ENCODE data around the gene NFIX. TPM values are rescaled to one million over a fixed set of nuclear protein-coding genes. Genes with fewer than 3 reads are reported as not detected.

NFIX gene
- total and polyA plus RNA-seq, 2 of the 13 experiments (the other 11 are each of a cell fraction or from before 2014, with no cell fraction given): 3.4 to 5.4 TPM

- TF ChIP-seq HES4 (CRISPR knock-in tag; IDR thresholded peaks at IDR 0.05; ENCODE audit: borderline replicate concordance) (peak; percentile 73; the same call in 1 of the 2 replicates), ZNF614 (CRISPR knock-in tag; IDR thresholded peaks at IDR 0.05; ENCODE audit: borderline replicate concordance) (no peak; the same call in 1 of the 2 replicates), SNAPC5 (CRISPR knock-in tag; IDR thresholded peaks at IDR 0.05; ENCODE audit: borderline replicate concordance) (no peak), ZNF780A (CRISPR knock-in tag; IDR thresholded peaks at IDR 0.05) (no peak), KLF13 (CRISPR knock-in tag; IDR thresholded peaks at IDR 0.05) (no peak), ZBTB4 (CRISPR knock-in tag; IDR thresholded peaks at IDR 0.05; ENCODE audit: borderline replicate concordance) (no peak), ZBTB21 (CRISPR knock-in tag; IDR thresholded peaks at IDR 0.05) (no peak), ZMYM3 (CRISPR knock-in tag; IDR thresholded peaks at IDR 0.05) (no peak; the same call in none of the 2 replicates), SMYD3 (CRISPR knock-in tag; IDR thresholded peaks at IDR 0.05) (no peak), DPF2 (CRISPR knock-in tag; IDR thresholded peaks at IDR 0.05; ENCODE audit: borderline replicate concordance, low read depth) (no peak), MED13 (CRISPR knock-in tag; IDR thresholded peaks at IDR 0.05) (no peak; the same call in 1 of the 2 replicates), SRF (IDR thresholded peaks at IDR 0.05; ENCODE audit: low read depth, low read length) (no peak), ZBTB46 (CRISPR knock-in tag; IDR thresholded peaks at IDR 0.05; ENCODE audit: borderline replicate concordance) (no peak), HMG20A (CRISPR knock-in tag; IDR thresholded peaks at IDR 0.05; ENCODE audit: borderline replicate concordance) (no peak), ZFP36L2 (CRISPR knock-in tag; IDR thresholded peaks at IDR 0.05) (no peak), ZBTB42 (CRISPR knock-in tag; IDR thresholded peaks at IDR 0.05) (0 out of 2 replicates have a peak, but pooled peaks have one; percentile 50), MIER3 (CRISPR knock-in tag; IDR thresholded peaks at IDR 0.05; ENCODE audit: borderline replicate concordance) (no peak; the same call in 1 of the 2 replicates), NR2F1 (CRISPR knock-in tag; IDR thresholded peaks at IDR 0.05) (no peak), ZNF687 (CRISPR knock-in tag; IDR thresholded peaks at IDR 0.05) (peak; percentile 90)
Measured at GRCh38 chr19:12956446-12957388, 38.6 kb upstream of the NFIX start, which contains the start of gene GADD45GIP1 (continued).
